Measurements from ENCODE around the gene AGO3. TPM values are rescaled to one million over a fixed set of nuclear protein-coding genes. Genes with fewer than 3 reads are reported as not detected.

AGO3 gene
- total RNA-seq, 1 donor from 2014 or later, result 9.9 TPM

GRCh38 chr1:36088265-36088576 is 157.3 kb downstream of the AGO3 start:
- DNase-seq (ENCODE audit: low read depth), result no peak
- H3K27me3 ChIP-seq (ENCODE audit: control insufficient read depth, insufficient read depth, low read length), result no peaks in the 10 kb centered on the region
- peak overlapping the region; percentile 85 for H3K4me3 ChIP-seq (ENCODE audit: low read depth, low read length)
- H3K36me3 ChIP-seq (ENCODE audit: control insufficient read depth, insufficient read depth, low read length), result peaks cover 4% of the 10 kb centered on the region
- TF ChIP-seq, protein P1, sequence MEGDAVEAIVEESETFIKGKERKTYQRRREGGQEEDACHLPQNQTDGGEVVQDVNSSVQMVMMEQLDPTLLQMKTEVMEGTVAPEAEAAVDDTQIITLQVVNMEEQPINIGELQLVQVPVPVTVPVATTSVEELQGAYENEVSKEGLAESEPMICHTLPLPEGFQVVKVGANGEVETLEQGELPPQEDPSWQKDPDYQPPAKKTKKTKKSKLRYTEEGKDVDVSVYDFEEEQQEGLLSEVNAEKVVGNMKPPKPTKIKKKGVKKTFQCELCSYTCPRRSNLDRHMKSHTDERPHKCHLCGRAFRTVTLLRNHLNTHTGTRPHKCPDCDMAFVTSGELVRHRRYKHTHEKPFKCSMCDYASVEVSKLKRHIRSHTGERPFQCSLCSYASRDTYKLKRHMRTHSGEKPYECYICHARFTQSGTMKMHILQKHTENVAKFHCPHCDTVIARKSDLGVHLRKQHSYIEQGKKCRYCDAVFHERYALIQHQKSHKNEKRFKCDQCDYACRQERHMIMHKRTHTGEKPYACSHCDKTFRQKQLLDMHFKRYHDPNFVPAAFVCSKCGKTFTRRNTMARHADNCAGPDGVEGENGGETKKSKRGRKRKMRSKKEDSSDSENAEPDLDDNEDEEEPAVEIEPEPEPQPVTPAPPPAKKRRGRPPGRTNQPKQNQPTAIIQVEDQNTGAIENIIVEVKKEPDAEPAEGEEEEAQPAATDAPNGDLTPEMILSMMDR (IDR thresholded peaks at IDR 0.05; ENCODE audit: insufficient read depth, low read length, poor library complexity, severe bottlenecking), result no peak

DNA sequence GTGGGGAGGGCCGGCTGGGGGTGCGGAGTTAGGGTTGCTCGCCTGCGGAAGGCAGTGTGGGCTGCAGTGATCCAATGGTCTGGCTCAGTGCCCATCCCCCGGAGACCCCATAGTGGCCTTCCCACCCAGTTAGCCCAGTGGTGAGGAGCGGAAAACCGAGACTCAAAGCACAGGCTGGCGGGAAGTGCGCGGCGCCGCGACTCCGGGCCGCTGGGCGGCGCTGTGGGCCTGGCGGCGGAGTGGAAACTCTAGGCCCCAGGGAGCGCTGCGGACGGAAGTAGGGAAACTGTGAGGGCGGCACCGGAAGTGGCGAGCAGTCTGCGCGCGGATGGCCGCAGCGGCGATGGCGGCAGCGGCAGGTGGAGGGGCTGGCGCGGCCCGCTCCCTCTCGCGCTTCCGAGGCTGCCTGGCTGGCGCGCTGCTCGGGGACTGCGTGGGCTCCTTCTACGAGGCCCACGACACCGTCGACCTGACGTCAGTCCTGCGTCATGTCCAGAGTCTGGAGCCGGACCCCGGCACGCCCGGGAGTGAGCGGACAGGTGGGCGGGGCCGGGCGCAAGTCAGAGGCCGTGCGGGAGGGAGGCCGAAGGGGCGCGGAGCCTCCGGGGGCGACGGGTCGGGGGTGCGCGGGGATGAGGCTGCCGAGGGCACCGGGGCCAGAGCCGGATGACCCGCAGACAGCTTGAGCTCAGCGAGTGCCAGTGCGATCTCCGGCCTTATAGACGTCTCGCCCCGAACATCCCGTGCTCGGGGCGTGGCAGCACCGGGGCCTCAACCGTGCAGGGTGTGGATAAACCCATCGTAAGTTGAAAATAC is 157.9 kb downstream of the AGO3 start, which contains the start of gene ADPRS:
Gene ADPRS (plus strand): TSS at position 316 of the 816 bp plus-strand sequence. CDS start 13 bp downstream, at position 329.
- Histone ChIP-seq H3K27me3 (ENCODE audit: control insufficient read depth, insufficient read depth, low read length) (no peaks in the 10 kb centered on the region), H3K36me3 (ENCODE audit: control insufficient read depth, insufficient read depth, low read length) (peaks cover 4% of the 10 kb centered on the region), H3K4me3 (ENCODE audit: low read depth, low read length) (peak within 1 kb of the TSS; percentile 85)
- TF ChIP-seq, protein P1 (IDR thresholded peaks at IDR 0.05; ENCODE audit: insufficient read depth, low read length, poor library complexity, severe bottlenecking), result peak; percentile 67
- peak; percentile 50 for DNase-seq (ENCODE audit: low read depth)

DNA sequence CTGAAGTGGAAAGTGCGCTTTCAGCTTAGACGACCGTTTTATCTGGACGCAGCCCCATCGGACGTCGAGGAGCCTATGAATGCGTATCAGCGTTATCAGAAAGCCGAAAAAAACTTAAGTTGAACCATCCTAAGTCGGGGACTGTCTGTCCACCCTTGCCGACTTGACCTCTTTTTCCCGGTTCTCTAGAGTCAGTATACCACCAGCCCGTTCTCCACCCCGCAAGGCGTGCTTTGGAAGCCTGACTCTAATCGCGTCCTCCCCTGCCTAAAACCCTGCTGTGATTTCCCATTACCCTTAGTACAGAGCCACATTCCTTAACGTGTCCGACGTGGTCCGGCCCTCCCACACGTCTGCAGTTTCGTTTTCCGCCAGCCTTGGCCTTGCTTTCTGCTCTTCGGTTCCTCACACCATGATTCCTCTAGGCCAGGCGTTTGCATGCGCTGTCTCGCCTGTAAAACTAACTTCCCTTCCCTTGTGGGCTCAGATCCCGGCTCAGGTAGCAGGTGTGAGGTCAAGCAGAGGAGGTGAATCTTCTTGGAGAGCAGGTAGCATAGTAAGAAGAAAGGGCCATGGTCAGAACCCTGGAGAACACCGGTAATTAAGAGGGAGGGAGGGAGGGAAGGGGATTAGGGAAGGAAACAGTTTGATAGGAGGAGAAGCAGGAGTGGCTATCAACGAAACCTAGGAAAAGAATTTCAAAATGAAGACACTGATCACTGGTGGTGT is 158.7 kb downstream of the AGO3 start:
- DNase-seq (ENCODE audit: low read depth), result no peak
- no peaks in the 10 kb centered on the region for H3K27me3 ChIP-seq (ENCODE audit: control insufficient read depth, insufficient read depth, low read length)
- peak overlapping the region; percentile 85 for H3K4me3 ChIP-seq (ENCODE audit: low read depth, low read length)
- H3K36me3 ChIP-seq (ENCODE audit: control insufficient read depth, insufficient read depth, low read length), result peaks cover 5% of the 10 kb centered on the region
- TF ChIP-seq, protein P1 (IDR thresholded peaks at IDR 0.05; ENCODE audit: insufficient read depth, low read length, poor library complexity, severe bottlenecking), result no peak

DNA sequence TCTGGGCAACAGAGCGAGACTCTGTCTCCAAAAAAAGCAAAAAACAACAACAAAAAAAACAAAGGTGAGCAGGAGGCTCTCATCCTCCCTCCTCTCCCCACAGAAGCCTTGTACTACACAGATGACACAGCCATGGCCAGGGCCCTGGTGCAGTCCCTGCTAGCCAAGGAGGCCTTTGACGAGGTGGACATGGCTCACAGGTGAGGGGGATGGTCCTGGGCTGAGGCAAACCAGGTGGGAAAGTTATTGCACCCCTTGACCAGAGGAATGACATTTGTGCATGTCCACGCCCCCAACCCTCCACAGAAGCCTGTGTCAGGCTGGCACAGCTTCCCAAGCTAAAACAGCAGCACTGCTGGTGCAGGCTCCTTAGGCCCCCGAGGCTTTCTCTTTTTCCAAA is 160.2 kb downstream of the AGO3 start:
- TF ChIP-seq, protein P1 (IDR thresholded peaks at IDR 0.05; ENCODE audit: insufficient read depth, low read length, poor library complexity, severe bottlenecking), result no peak

DNA sequence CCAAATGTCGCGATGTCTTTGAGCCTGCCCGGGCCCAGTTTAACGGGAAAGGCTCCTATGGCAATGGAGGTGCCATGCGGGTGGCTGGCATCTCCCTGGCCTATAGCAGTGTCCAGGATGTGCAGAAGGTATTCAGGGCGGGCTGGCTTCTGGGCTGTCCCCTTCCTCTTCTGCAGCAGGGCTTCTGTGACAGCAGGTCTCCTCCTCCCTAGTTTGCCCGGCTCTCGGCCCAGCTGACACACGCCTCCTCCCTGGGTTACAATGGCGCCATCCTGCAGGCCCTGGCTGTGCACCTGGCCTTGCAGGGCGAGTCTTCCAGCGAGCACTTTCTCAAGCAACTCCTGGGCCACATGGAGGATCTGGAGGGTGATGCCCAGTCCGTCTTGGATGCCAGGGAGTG is 160.8 kb downstream of the AGO3 start:
- H3K4me3 ChIP-seq (ENCODE audit: low read depth, low read length), result no peak overlapping the region
- H3K27me3 ChIP-seq (ENCODE audit: control insufficient read depth, insufficient read depth, low read length), result no peaks in the 10 kb centered on the region
- H3K36me3 ChIP-seq (ENCODE audit: control insufficient read depth, insufficient read depth, low read length), result peaks cover 8% of the 10 kb centered on the region
- TF ChIP-seq, protein P1 (IDR thresholded peaks at IDR 0.05; ENCODE audit: insufficient read depth, low read length, poor library complexity, severe bottlenecking), result no peak
- DNase-seq (ENCODE audit: low read depth), result no peak

More for the DNA sequence above, 160.2 kb downstream of the AGO3 start:
- DNase-seq (ENCODE audit: low read depth), result no peak
- Histone ChIP-seq H3K4me3 (ENCODE audit: low read depth, low read length) (no peak overlapping the region), H3K27me3 (ENCODE audit: control insufficient read depth, insufficient read depth, low read length) (no peaks in the 10 kb centered on the region), H3K36me3 (ENCODE audit: control insufficient read depth, insufficient read depth, low read length) (peaks cover 8% of the 10 kb centered on the region)

Data from kidney epithelial cell (primary cell).